OCI-LY7 (cell line): ENCODE measurements around the gene RAB10.

Experiments used
- EZH2phosphoT487 ChIP-seq: fragments of 200-600 bp; sonication (generic); IDR thresholded peaks from 2 replicates; pipeline ENCODE4 v1.6.1; 2018; ENCODE audit warnings: low read depth, borderline replicate concordance, mild to moderate bottlenecking, mixed run types, antibody characterized with exemption, low read length, moderate library complexity, mixed read lengths
- TF ChIP-seq, protein P1 (sequence below): fragments of 200-600 bp; sonication (generic); conservative IDR thresholded peaks from 2 replicates; pipeline ENCODE4 v1.5.1; 2014; ENCODE audit warnings: mild to moderate bottlenecking, antibody characterized with exemption, low read length, moderate library complexity, mixed read lengths

DNA sequence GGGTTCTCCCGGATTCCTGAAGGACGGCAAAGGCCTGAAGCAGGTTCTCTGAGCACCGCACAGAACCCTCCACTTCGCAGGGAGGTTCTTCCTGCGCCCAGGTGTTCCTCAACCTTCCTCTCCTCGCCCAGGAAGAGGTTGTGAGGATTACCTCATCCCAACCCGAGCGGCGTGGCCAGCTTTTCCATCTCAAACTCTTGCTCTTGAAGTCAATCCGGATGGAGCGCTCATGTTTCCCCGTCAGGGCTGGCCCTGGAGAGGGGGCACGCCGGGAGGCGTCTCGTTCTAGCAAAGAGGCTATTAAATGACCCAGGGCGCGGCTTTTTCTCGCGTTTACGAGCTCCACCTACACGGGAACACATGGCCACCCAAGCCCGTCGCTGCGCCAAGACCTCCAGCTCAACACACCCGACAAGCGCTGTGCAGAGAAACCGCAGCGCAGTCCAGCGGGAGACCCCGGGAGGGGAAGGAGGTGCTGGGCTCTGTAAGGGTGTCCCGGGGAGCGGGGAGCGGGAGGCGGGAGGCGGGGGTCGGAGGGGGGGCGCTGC, 540 bp upstream of the RAB10 start:
- TF ChIP-seq, protein P1, sequence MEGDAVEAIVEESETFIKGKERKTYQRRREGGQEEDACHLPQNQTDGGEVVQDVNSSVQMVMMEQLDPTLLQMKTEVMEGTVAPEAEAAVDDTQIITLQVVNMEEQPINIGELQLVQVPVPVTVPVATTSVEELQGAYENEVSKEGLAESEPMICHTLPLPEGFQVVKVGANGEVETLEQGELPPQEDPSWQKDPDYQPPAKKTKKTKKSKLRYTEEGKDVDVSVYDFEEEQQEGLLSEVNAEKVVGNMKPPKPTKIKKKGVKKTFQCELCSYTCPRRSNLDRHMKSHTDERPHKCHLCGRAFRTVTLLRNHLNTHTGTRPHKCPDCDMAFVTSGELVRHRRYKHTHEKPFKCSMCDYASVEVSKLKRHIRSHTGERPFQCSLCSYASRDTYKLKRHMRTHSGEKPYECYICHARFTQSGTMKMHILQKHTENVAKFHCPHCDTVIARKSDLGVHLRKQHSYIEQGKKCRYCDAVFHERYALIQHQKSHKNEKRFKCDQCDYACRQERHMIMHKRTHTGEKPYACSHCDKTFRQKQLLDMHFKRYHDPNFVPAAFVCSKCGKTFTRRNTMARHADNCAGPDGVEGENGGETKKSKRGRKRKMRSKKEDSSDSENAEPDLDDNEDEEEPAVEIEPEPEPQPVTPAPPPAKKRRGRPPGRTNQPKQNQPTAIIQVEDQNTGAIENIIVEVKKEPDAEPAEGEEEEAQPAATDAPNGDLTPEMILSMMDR, result no peak
- TF ChIP-seq EZH2phosphoT487, result no peak
